C1 segment of cervical spinal cord (tissue), 14 donors: ENCODE results near the gene ACAP1.
"Not testable (repeated sequence)": the region's sequence is repeated elsewhere in the genome, so short reads cannot be mapped to it uniquely, and the experiment has no call there.

Source experiments
- DNase-seq, 14 donors: peaks; one replicate each; lab custom pipeline; 2025; lab: John Stamatoyannopoulos, UW

The ACAP1 gene

GRCh38 chr17:7355053-7355452 is 18.7 kb downstream of the ACAP1 start, which contains the start of gene TMEM95:
Gene TMEM95 (plus strand): TSS chr17:7355156. CDS start chr17:7355205, 49 bp downstream.
- peak in 12 of 14 donors; percentile 25 to 78 (median 60) for DNase-seq

DNA sequence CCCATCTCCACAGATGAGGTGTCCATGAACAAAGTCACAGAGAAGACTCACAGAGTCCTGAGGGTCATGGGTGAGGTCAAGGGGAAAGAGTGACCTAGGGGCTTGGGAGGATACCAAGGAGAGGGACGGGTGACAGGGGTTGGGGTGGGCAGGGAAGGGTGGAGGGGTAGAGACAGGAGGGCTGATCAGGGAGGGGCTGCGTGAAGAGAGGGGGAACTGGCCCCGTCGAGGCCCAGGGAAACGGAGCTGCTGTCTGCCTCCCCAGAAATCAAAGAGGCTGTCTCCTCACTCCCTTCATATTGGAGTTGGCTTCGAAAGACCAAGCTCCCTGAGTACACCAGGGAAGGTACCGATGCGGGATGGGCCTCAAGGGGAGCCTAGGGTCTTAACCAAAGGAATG is 19.2 kb downstream of the ACAP1 start:
- peak in 1 of 14 donors; percentile 44 for DNase-seq

DNA sequence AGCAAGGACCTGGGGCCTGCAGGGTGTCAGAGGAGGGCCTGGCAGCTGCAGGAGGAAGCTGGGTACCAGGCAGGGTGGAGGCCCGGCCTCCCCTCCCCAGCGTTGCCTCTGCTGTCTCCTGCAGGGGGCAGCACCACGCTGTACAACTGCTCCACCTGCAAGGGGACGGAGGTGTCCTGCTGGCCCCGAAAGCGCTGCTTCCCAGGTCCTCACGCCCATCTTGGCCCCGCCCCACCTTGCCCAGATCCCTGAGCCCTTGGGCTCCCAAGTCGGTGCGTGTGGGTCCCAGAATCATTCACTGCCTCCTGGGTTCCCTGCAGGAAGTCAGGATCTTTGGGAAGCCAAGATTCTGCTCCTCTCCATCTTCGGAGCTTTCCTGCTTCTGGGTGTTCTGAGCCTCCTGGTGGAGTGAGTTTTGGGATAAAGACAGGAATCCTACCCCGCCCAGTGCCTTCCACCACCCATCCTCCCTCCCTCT is 19.8 kb downstream of the ACAP1 start:
- peak in 13 of 14 donors; percentile 11 to 77 (median 49) for DNase-seq

- no peak for DNase-seq
Observed at GRCh38 chr17:7356756-7357155, 20.4 kb downstream of the ACAP1 start.

DNA sequence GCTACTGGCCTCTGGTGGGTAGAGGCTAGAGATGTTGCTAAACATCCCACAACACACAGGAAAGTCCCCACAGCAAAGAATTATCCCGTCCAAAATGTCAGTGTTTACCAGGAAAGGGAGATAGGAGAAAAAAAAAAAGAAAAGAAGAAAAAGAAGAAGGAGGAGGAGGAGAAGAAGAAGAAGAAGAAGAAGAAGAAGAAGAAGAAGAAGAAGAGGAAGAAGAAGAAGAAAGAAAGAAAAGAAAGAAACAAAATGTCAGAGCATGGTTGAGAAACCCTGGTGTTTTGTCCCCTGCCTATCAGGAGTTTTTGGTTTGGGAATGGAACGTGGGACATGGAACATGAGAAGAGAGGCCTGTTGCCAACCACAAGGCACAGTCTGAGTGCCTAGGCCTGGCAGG is 21.1 kb downstream of the ACAP1 start:
- no peak for DNase-seq

- no peak for DNase-seq
Observed at GRCh38 chr17:7361906-7362305, 25.6 kb downstream of the ACAP1 start.

DNA sequence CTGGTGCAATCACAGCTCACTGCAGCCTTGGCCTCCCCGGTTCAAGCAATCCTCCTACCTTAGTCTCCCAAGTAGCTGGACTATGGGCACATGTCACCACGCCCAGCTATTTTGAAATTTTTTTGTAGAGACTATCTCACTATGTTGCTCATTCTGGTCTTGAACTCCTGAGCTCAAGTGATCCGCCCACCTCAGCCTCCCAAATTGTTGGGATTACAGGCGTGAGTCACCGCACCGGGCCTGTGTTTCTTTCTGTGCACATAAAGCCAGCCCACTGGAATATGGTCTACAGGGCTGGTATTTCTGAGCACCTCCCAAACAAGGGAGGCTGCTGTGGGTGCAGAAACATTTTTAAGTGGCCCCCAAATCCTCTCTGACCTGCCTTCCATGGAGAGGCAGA is 27.0 kb downstream of the ACAP1 start:
- DNase-seq = no peak

DNA sequence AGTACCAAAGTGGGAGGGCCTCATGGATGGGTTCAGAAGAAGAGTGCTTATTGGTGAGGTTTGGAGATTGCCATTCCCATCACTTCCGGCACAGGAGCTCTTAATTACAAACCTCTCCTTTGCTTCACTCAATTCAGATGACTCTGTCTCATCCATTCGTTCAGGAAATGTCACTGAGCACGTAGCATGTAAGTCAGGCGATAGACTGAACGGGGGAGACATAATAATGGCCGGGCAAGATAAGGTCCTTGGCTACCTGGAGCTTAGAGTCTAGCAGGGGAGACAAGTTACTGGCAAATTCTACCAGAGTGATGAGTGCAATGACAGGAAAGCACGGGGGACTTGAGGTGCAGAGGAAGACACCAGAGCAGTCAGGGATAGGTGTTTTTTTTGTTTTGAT is 29.6 kb downstream of the ACAP1 start:
- not testable (repeated sequence) for DNase-seq

DNA sequence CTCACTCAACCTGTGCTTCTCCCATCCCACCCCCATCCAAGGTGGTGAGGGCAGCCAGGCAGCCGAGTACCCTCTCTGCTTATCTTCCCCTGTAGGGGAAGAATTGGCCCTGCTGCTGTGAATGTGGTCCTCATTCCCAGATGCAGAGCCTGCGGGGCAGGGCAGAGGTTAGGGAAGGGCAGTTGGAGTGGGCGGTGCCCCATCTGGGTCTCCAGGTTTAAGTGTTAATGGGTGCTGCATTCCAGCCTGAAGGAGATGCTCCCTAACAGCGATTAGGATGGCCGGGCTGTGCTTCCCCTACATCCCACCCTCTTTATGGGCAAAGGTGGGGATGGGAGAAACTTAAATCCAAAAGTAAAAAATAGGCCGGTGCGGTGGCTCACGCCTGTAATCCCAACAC is 30.8 kb downstream of the ACAP1 start:
- DNase-seq = no peak

- no peak for DNase-seq
Observed at GRCh38 chr17:7367918-7368598, 31.7 kb downstream of the ACAP1 start.

DNA sequence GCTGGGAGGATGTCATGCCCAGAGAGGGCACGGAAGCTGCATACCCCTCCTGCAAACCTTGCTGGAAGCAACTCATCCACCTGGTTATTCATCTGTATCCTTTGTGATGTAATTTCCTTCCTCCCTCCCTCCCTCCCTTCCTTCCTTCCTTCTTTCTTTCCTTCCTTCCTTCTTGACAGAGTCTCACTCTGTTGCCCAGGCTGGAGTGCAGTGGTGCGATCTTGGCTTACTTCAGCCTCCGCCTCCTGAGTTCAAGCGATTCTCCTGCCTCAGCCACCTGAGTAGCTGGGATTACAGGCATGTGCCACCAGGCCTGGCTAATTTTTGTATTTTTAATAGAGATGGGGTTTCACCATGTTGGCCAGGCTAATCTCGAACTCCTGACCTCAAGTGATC is 32.3 kb downstream of the ACAP1 start:
- DNase-seq = not testable (repeated sequence)

DNA sequence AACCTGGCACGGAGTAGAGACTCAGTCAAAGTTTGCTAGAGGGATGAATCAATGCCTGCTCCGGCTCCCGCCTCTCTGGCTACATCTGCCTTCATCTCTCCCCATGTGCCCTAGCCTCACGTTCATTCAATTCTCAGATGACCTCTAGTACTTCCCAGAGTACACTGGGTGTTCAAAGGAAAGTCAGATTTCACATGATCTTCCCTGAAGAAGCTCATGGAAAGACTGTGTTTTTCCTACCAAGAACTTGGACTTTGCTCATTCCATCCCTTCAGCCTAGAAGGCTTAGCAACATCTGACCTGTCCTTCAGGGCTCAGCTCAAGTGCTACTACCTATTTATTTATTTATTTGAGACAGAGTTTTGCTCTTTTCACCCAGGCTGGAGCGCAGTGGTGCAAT is 33.5 kb downstream of the ACAP1 start:
- no peak for DNase-seq

DNA sequence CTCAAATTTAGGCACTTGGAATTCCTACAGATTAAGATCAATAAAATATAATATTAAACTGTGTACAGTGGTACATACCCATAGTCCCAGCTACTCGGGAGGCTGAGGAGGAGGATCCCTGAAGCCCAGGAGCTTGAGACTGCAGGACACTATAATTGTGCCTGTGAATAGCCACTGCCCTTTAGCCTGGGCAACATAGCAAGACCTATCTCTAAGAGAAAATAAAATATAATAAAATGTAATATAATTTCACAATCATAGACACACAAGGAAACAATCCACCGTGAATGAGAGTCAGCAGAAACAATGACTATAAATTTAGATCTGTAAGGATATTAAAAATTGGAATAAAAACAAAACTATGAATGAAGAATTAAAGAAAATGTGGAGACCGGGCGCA is 34.5 kb downstream of the ACAP1 start:
- no peak for DNase-seq

GRCh38 chr17:7374353-7374752 is 38.0 kb downstream of the ACAP1 start:
- DNase-seq = no peak

DNA sequence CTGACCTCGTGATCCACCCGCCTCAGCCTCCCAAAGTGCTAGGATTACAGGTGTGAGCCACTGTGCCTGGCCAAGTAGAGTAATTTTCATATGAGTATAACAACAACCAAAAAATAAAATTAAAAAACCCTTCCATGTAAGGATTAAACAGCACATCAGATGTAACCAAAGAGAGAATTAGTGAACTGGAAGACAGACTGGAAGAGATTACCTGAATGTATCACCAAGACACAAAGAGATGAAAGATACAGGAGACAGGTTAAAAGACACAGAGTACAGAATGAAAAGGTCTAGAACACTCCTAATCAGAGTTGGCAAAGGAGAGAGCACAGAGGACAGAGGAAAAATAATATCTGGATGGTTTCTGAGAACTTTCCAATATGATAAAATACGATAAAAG is 42.8 kb downstream of the ACAP1 start:
- no peak for DNase-seq

DNA sequence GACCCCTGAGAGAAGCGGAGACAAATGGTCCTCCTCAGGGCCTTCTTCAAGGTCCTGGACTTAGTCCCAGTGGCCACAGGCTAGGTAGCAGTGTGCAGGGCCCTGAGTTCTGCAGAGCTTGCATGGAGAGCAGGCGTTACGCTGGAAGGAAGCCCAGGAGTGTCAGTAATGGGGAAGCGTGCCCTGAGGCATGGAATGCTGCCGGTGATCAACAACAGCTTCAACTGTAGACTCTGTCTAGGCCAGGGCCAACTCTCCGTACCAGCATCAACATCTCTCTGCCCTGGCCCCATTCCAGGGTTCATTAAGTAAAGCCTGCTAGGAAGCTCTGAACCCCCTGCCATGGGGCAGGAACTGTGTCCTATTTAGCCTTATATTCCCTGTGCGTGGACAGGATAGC is 44.0 kb downstream of the ACAP1 start:
- DNase-seq = peak in 1 of 14 donors; percentile 33

GRCh38 chr17:7380855-7381683 is 44.7 kb downstream of the ACAP1 start, which contains the start of gene TNK1:
Gene TNK1 (plus strand): TSS chr17:7381089. CDS start chr17:7382927, 1,838 bp downstream.
- DNase-seq = peak in 1 of 14 donors; percentile 62

GRCh38 chr17:7382901-7383300 is 46.6 kb downstream of the ACAP1 start:
- no peak for DNase-seq

DNA sequence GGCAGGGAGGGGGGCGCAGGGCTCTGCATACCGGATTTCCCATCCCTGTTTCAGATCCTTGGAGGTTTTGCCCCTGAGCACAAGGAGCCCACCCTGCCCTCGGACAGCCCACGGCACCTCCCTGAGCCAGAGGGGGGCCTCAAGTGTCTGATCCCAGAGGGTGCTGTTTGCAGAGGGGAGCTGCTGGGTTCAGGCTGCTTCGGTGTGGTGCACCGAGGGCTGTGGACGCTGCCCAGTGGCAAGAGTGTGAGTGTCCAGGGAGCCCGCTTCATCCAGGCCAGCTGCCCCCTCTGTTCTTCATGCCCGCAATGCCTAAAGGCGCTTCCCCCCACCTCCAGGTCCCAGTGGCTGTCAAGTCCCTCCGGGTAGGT is 47.0 kb downstream of the ACAP1 start:
- no peak for DNase-seq

- peak in 1 of 14 donors; percentile 62 for DNase-seq
Observed at GRCh38 chr17:7383742-7384488, 47.6 kb downstream of the ACAP1 start.

DNA sequence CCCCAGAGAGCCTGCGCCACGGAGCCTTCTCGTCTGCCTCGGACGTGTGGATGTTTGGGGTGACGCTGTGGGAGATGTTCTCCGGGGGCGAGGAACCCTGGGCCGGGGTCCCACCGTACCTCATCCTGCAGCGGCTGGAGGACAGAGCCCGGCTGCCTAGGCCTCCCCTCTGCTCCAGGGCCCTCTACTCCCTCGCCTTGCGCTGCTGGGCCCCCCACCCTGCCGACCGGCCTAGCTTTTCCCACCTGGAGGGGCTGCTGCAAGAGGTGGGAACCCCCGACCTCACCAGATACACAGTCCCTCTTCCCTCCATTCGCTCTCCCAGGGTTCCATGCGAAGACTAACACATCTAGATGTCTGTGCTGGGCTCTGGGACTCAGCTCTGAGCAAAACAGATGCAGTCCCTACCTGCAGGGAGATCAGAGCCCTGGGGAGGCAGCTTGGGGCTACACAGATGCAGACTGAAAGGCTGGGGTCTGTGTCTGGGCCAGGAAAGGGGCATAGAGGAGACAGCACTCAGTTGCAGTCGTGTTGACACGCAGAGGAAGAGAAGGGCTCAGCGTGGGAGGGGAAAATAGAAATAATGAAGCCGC is 48.3 kb downstream of the ACAP1 start:
- DNase-seq = no peak

- DNase-seq = no peak
Observed at GRCh38 chr17:7388856-7389255, 52.5 kb downstream of the ACAP1 start.
